MM.1S (cell line): Measurements from ENCODE around the gene FPR3.

ENCODE experiments used
- DNase-seq: peaks from one replicate; pipeline ENCODE4 v3.0.0-alpha.2; 2015
- H2AFZ ChIP-seq: fragments of 300-600 bp; sonication (generic); 2 replicates; pipeline ENCODE4 v1.6.0; 2016; ENCODE audit warnings: antibody characterized with exemption, low read length
- H3F3A ChIP-seq: fragments of 300-600 bp; sonication (generic); 2 replicates; pipeline ENCODE4 v1.6.1; 2016; ENCODE audit warnings: mild to moderate bottlenecking, antibody characterized with exemption, low read length, moderate library complexity, mixed read lengths; ENCODE audit not compliant: insufficient read depth
- H3K27ac ChIP-seq: fragments of 300-600 bp; sonication (generic); 2 replicates; pipeline ENCODE4 v1.5.1; 2016; ENCODE audit warnings: mild to moderate bottlenecking, low read length
- H3K27me3 ChIP-seq: fragments of 300-600 bp; sonication (generic); replicated peaks from 2 replicates; pipeline ENCODE4 v1.6.0; 2016; ENCODE audit warnings: low read length; ENCODE audit not compliant: insufficient read depth
- H3K36me3 ChIP-seq: fragments of 300-600 bp; sonication (generic); replicated peaks from 2 replicates; pipeline ENCODE4 v1.6.1; 2016; ENCODE audit warnings: mild to moderate bottlenecking, low read length, mixed read lengths; ENCODE audit not compliant: insufficient read depth
- H3K4me1 ChIP-seq: fragments of 300-600 bp; sonication (generic); 2 replicates; pipeline ENCODE4 v1.6.1; 2016; ENCODE audit warnings: low read length, mixed read lengths
- H3K4me2 ChIP-seq: fragments of 300-600 bp; sonication (generic); 2 replicates; pipeline ENCODE4 v1.6.0; 2016; ENCODE audit warnings: low read depth, low read length
- H3K4me3 ChIP-seq: fragments of 300-600 bp; sonication (generic); 2 replicates; pipeline ENCODE4 v1.5.1; 2016; ENCODE audit warnings: low read length, mixed read lengths
- H3K79me2 ChIP-seq: fragments of 300-600 bp; sonication (generic); 2 replicates; pipeline ENCODE4 v1.6.1; 2016; ENCODE audit warnings: mixed run types, low read length, mixed read lengths
- H3K9ac ChIP-seq: fragments of 300-600 bp; sonication (generic); 2 replicates; pipeline ENCODE4 v1.6.1; 2016; ENCODE audit warnings: low read length, mixed read lengths
- H3K9me2 ChIP-seq: fragments of 300-600 bp; sonication (generic); replicated peaks from 2 replicates; pipeline ENCODE4 v1.6.1; 2016; ENCODE audit warnings: mild to moderate bottlenecking, low read length, mixed read lengths; ENCODE audit not compliant: insufficient read depth
- H3K9me3 ChIP-seq: fragments of 300-600 bp; sonication (generic); replicated peaks from 2 replicates; pipeline ENCODE4 v1.6.1; 2016; ENCODE audit warnings: mild to moderate bottlenecking, low read length, mixed read lengths; ENCODE audit not compliant: insufficient read depth
- H4K20me1 ChIP-seq: fragments of 300-600 bp; sonication (generic); 2 replicates; pipeline ENCODE4 v1.6.1; 2016; ENCODE audit warnings: mild to moderate bottlenecking, low read length, moderate library complexity, mixed read lengths; ENCODE audit not compliant: insufficient read depth
- CTCF ChIP-seq: fragments of 300-600 bp; sonication (generic); IDR thresholded peaks from 2 replicates; pipeline ENCODE4 v1.5.1; 2016; ENCODE audit warnings: antibody characterized with exemption, low read length, mixed read lengths
- EZH2 ChIP-seq: fragments of 300-600 bp; sonication (generic); optimal IDR thresholded peaks from 2 replicates; pipeline ENCODE3; 2017; ENCODE audit warnings: low read depth, mild to moderate bottlenecking, antibody characterized with exemption, low read length, mixed read lengths
- EZH2phosphoT487 ChIP-seq: fragments of 300-600 bp; sonication (generic); IDR thresholded peaks from 2 replicates; pipeline ENCODE4 v1.6.1; 2018; ENCODE audit warnings: antibody characterized with exemption, low read length

FPR3 gene

GRCh38 chr19:51781999-51782398, 13.0 kb upstream of the FPR3 start:
- Histone ChIP-seq H3K27ac (no peak overlapping the region), H3K27me3 (no peaks in the 10 kb centered on the region), H3F3A (no peaks in the 10 kb centered on the region), H3K9ac (no peak overlapping the region), H3K9me2 (no peaks in the 10 kb centered on the region), H3K36me3 (no peaks in the 10 kb centered on the region), H3K4me3 (no peak overlapping the region), H3K4me1 (no peaks in the 10 kb centered on the region), H3K9me3 (0 out of 2 replicates have a peak, but pooled peaks cover 3% of the 10 kb centered on the region), H4K20me1 (no peaks in the 10 kb centered on the region), H3K79me2 (no peaks in the 10 kb centered on the region), H3K4me2 (no peak overlapping the region), H2AFZ (no peak overlapping the region)
- DNase-seq: no peak
- no peak for TF ChIP-seq EZH2
- no peak for TF ChIP-seq CTCF
- TF ChIP-seq EZH2phosphoT487: no peak

DNA sequence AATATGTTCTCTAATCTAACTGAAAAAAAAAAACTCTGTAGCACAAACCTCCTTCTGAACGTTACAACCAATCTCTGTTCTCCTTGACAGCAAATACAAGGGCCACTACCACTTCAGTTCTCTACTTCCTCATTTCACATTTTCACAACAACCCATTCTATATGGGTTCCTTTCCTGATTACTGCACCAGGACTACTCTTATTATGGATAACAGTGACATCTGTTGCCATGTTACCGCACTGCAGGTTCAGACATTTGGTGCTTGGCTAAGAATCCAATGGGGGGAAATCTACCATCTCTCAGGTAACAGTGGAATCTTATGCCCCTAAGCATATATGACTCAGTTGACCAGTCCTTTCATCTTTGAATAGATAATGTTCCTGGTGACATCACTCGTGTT, 11.6 kb upstream of the FPR3 start:
- Histone ChIP-seq H3K27ac (no peak overlapping the region), H3K79me2 (no peaks in the 10 kb centered on the region), H3K9me3 (0 out of 2 replicates have a peak, but pooled peaks cover 3% of the 10 kb centered on the region), H4K20me1 (no peaks in the 10 kb centered on the region), H3K27me3 (no peaks in the 10 kb centered on the region), H3K36me3 (no peaks in the 10 kb centered on the region), H3K4me3 (no peak overlapping the region), H3K4me1 (no peaks in the 10 kb centered on the region), H3K9ac (no peak overlapping the region), H3F3A (no peaks in the 10 kb centered on the region), H3K9me2 (no peaks in the 10 kb centered on the region), H2AFZ (no peak overlapping the region), H3K4me2 (no peak overlapping the region)
- DNase-seq: no peak
- TF ChIP-seq EZH2 (no peak), CTCF (no peak), EZH2phosphoT487 (no peak)

- H3K4me3 ChIP-seq: no peak overlapping the region
- H3K4me2 ChIP-seq: no peak overlapping the region
- no peaks in the 10 kb centered on the region for H3K79me2 ChIP-seq
- H3K9me2 ChIP-seq: no peaks in the 10 kb centered on the region
- H3K9me3 ChIP-seq: 0 out of 2 replicates have a peak, but pooled peaks cover 3% of the 10 kb centered on the region
- no peak for TF ChIP-seq CTCF
- no peak for TF ChIP-seq EZH2
- TF ChIP-seq EZH2phosphoT487: no peak
- H3F3A ChIP-seq: no peaks in the 10 kb centered on the region
- no peaks in the 10 kb centered on the region for H3K27me3 ChIP-seq
- H3K27ac ChIP-seq: no peak overlapping the region
- no peak for DNase-seq
- H3K36me3 ChIP-seq: no peaks in the 10 kb centered on the region
- H2AFZ ChIP-seq: no peak overlapping the region
- H4K20me1 ChIP-seq: no peaks in the 10 kb centered on the region
- no peaks in the 10 kb centered on the region for H3K4me1 ChIP-seq
- H3K9ac ChIP-seq: no peak overlapping the region
Measured at GRCh38 chr19:51784109-51784785, 10.7 kb upstream of the FPR3 start.
